A204.1 (cell line): Measurements from ENCODE around the gene DMRTC1.
"Not testable (repeated sequence)": the region's sequence is repeated elsewhere in the genome, so short reads cannot be mapped to it uniquely, and the experiment has no call there.

Experiments
- FAIRE-seq: peaks from 2 replicates; lab custom pipeline; 2012; peaks lifted over from hg19 to GRCh38; lab: Jason Lieb, UNC

DMRTC1 gene

GRCh38 chrX:72943819-72944169 is at the start of gene DMRTC1:
TSS of gene DMRTC1 (minus strand) at chrX:72943837. CDS start at chrX:72875694, 68,143 bp downstream.
- FAIRE-seq: not testable (repeated sequence)

GRCh38 chrX:72980894-72981469 is 37.3 kb upstream of the DMRTC1 start:
- not testable (repeated sequence) for FAIRE-seq

- not testable (repeated sequence) for FAIRE-seq
Observed at GRCh38 chrX:72974885-72975284, 31.2 kb upstream of the DMRTC1 start.

GRCh38 chrX:72971859-72972258 is 28.2 kb upstream of the DMRTC1 start:
- not testable (repeated sequence) for FAIRE-seq

GRCh38 chrX:72959971-72960370 is 16.3 kb upstream of the DMRTC1 start:
- FAIRE-seq: not testable (repeated sequence)

GRCh38 chrX:72943035-72943818 is 410 bp downstream of the DMRTC1 start:
- not testable (repeated sequence) for FAIRE-seq

- FAIRE-seq: not testable (repeated sequence)
Observed at GRCh38 chrX:72942272-72942671, 1.4 kb downstream of the DMRTC1 start.

GRCh38 chrX:72937906-72938305 is 5.7 kb downstream of the DMRTC1 start, which contains the start of gene FAM236A:
TSS of gene FAM236A (plus strand) at chrX:72938206. CDS start at chrX:72938263, 57 bp downstream.
- FAIRE-seq: not testable (repeated sequence)

- FAIRE-seq: not testable (repeated sequence)
Observed at GRCh38 chrX:72936882-72937455, 6.7 kb downstream of the DMRTC1 start.

GRCh38 chrX:72936455-72936854 is 7.2 kb downstream of the DMRTC1 start:
- peak; percentile 74 for FAIRE-seq

GRCh38 chrX:72932283-72932682 is 11.4 kb downstream of the DMRTC1 start:
- FAIRE-seq: not testable (repeated sequence)

- not testable (repeated sequence) for FAIRE-seq
Observed at GRCh38 chrX:72916096-72916495, 27.5 kb downstream of the DMRTC1 start.

GRCh38 chrX:72912315-72912714 is 31.3 kb downstream of the DMRTC1 start, which contains the start of gene FAM236C:
TSS of gene FAM236C (plus strand) at chrX:72912615. CDS start at chrX:72912715, 100 bp downstream.
- not testable (repeated sequence) for FAIRE-seq

- FAIRE-seq: not testable (repeated sequence)
Observed at GRCh38 chrX:72889740-72890139, 53.9 kb downstream of the DMRTC1 start.

- peak; percentile 35 for FAIRE-seq
Observed at GRCh38 chrX:72882898-72883297, 60.7 kb downstream of the DMRTC1 start.

- peak; percentile 30 for FAIRE-seq
Observed at GRCh38 chrX:72837532-72837931, 106.1 kb downstream of the DMRTC1 start.

- not testable (repeated sequence) for FAIRE-seq
Observed at GRCh38 chrX:72830701-72831100, 112.9 kb downstream of the DMRTC1 start.
